Measurements from ENCODE around the gene GSTO2.

- TF ChIP-seq, protein P1, sequence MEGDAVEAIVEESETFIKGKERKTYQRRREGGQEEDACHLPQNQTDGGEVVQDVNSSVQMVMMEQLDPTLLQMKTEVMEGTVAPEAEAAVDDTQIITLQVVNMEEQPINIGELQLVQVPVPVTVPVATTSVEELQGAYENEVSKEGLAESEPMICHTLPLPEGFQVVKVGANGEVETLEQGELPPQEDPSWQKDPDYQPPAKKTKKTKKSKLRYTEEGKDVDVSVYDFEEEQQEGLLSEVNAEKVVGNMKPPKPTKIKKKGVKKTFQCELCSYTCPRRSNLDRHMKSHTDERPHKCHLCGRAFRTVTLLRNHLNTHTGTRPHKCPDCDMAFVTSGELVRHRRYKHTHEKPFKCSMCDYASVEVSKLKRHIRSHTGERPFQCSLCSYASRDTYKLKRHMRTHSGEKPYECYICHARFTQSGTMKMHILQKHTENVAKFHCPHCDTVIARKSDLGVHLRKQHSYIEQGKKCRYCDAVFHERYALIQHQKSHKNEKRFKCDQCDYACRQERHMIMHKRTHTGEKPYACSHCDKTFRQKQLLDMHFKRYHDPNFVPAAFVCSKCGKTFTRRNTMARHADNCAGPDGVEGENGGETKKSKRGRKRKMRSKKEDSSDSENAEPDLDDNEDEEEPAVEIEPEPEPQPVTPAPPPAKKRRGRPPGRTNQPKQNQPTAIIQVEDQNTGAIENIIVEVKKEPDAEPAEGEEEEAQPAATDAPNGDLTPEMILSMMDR (IDR thresholded peaks at IDR 0.05), result no peak
- no peak for TF ChIP-seq POLR2A (IDR thresholded peaks at IDR 0.05)
- TF ChIP-seq EP300 (IDR thresholded peaks at IDR 0.05), result no peak
Measured at GRCh38 chr10:104253106-104253505, 15.9 kb upstream of the GSTO2 start.
